HepG2 (cell line): ENCODE data around the gene DDRGK1. TPM values are rescaled to one million over a fixed set of nuclear protein-coding genes. Genes with fewer than 3 reads are reported as not detected.
A peak's percentile ranks its signal among the peaks of the same experiment; 100 is the strongest.

Source experiments
- DBP ChIP-seq: sonication (generic); formaldehyde crosslinking; IDR thresholded peaks from 2 replicates; pipeline ENCODE4 v1.4.0; 2020; ENCODE audit warnings: missing genetic modification reagents; ENCODE audit errors: not compliant biosample characterization
- KDM3A ChIP-seq: IDR thresholded peaks from 2 replicates; pipeline ENCODE4 v1.6.1; 2018; ENCODE audit warnings: low read depth, missing compliant biosample characterization
- MTF2 ChIP-seq: sonication (generic); formaldehyde crosslinking; IDR thresholded peaks from 2 replicates; pipeline ENCODE4 v1.5.0; 2020; ENCODE audit warnings: missing genetic modification reagents, borderline replicate concordance
- NCOA1 ChIP-seq: sonication (generic); formaldehyde crosslinking; IDR thresholded peaks from 2 replicates; pipeline ENCODE4 v1.9.0; 2021; ENCODE audit warnings: missing genetic modification reagents
- SAP130 ChIP-seq: IDR thresholded peaks from 2 replicates; pipeline ENCODE4 v1.6.1; 2016; ENCODE audit warnings: low read depth
- ZBTB20 ChIP-seq: sonication (generic); formaldehyde crosslinking; IDR thresholded peaks from 2 replicates; pipeline ENCODE4 v1.8.1; 2023; ENCODE audit warnings: missing genetic modification reagents, low read depth, mild to moderate bottlenecking, borderline replicate concordance
- ZBTB38 ChIP-seq: sonication (generic); formaldehyde crosslinking; IDR thresholded peaks from 2 replicates; pipeline ENCODE4 v1.5.1; 2020; ENCODE audit warnings: mild to moderate bottlenecking, missing genetic modification reagents
- ZNF10 ChIP-seq: sonication (generic); formaldehyde crosslinking; IDR thresholded peaks from 2 replicates; pipeline ENCODE4 v1.4.0; 2020; ENCODE audit warnings: mild to moderate bottlenecking, low read depth, missing genetic modification reagents, borderline replicate concordance
- ZZZ3 ChIP-seq: sonication (generic); formaldehyde crosslinking; IDR thresholded peaks from 2 replicates; pipeline ENCODE4 v1.4.0; 2020; ENCODE audit warnings: missing genetic modification reagents, mild to moderate bottlenecking, borderline replicate concordance
- polyA plus RNA-seq, 8 experiments: library from polyadenylated mRNA; depleted of rRNA in 3 of 8; stranded (reverse) in 7 of 8; unstranded in 1 of 8; fragments of >200 nt; fragmentation: Illumina TruSeq in 4 of 8; extraction: Trizol in 4 of 8; gene quantifications; 2 replicates each; pipeline versions ENCODE4 v1.2.1 to v1.2.3, GENCODE V29; 2011 to 2016; ENCODE audit warnings: low read depth in 4 of 8, missing spikeins in 1 of 8, mixed read lengths in 1 of 8; ENCODE audit not compliant: insufficient read depth in 1 of 8
- total RNA-seq, 5 experiments: library from RNA; depleted of rRNA; stranded (reverse); fragments of >200 nt; fragmentation: Illumina TruSeq; extraction: Trizol; gene quantifications; 2 replicates each; pipeline ENCODE4 v1.2.3, GENCODE V29; 2016; ENCODE audit warnings: low read depth in 1 of 5
- TF ChIP-seq, protein P1 (sequence below): IDR thresholded peaks from 2 replicates; pipeline ENCODE4 v1.4.0; 2020; ENCODE audit warnings: mild to moderate bottlenecking, missing genetic modification reagents
- TF ChIP-seq, protein P2 (sequence below): sonication (generic); formaldehyde crosslinking; IDR thresholded peaks from 2 replicates; pipeline ENCODE4 v1.8.0; 2022; ENCODE audit warnings: missing genetic modification reagents, mild to moderate bottlenecking, moderate library complexity, borderline replicate concordance
- TF ChIP-seq, protein P3 (sequence below): sonication (generic); formaldehyde crosslinking; IDR thresholded peaks from 2 replicates; pipeline ENCODE4 v1.4.0; 2020; ENCODE audit warnings: missing genetic modification reagents, mild to moderate bottlenecking, borderline replicate concordance
- TF ChIP-seq, protein P4 (sequence below): sonication (generic); formaldehyde crosslinking; IDR thresholded peaks from 2 replicates; pipeline ENCODE4 v1.9.0; 2022; ENCODE audit warnings: missing genetic modification reagents, mild to moderate bottlenecking, borderline replicate concordance

Gene DDRGK1
- total and polyA plus RNA-seq, 2 of the 13 experiments (the other 11 are each of a cell fraction or from before 2014, with no cell fraction given) = 96.7 to 149 TPM

GRCh38 chr20:3237958-3238615 lies 33.6 kb upstream of the DDRGK1 start (continued):
- TF ChIP-seq, protein P1, sequence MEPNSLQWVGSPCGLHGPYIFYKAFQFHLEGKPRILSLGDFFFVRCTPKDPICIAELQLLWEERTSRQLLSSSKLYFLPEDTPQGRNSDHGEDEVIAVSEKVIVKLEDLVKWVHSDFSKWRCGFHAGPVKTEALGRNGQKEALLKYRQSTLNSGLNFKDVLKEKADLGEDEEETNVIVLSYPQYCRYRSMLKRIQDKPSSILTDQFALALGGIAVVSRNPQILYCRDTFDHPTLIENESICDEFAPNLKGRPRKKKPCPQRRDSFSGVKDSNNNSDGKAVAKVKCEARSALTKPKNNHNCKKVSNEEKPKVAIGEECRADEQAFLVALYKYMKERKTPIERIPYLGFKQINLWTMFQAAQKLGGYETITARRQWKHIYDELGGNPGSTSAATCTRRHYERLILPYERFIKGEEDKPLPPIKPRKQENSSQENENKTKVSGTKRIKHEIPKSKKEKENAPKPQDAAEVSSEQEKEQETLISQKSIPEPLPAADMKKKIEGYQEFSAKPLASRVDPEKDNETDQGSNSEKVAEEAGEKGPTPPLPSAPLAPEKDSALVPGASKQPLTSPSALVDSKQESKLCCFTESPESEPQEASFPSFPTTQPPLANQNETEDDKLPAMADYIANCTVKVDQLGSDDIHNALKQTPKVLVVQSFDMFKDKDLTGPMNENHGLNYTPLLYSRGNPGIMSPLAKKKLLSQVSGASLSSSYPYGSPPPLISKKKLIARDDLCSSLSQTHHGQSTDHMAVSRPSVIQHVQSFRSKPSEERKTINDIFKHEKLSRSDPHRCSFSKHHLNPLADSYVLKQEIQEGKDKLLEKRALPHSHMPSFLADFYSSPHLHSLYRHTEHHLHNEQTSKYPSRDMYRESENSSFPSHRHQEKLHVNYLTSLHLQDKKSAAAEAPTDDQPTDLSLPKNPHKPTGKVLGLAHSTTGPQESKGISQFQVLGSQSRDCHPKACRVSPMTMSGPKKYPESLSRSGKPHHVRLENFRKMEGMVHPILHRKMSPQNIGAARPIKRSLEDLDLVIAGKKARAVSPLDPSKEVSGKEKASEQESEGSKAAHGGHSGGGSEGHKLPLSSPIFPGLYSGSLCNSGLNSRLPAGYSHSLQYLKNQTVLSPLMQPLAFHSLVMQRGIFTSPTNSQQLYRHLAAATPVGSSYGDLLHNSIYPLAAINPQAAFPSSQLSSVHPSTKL (CRISPR knock-in tag) = 0 out of 2 replicates have a peak, but pooled peaks have one; percentile 8
- 0 out of 2 replicates have a peak, but pooled peaks have one; percentile 79 for TF ChIP-seq MTF2 (CRISPR knock-in tag)
- TF ChIP-seq, protein P2, sequence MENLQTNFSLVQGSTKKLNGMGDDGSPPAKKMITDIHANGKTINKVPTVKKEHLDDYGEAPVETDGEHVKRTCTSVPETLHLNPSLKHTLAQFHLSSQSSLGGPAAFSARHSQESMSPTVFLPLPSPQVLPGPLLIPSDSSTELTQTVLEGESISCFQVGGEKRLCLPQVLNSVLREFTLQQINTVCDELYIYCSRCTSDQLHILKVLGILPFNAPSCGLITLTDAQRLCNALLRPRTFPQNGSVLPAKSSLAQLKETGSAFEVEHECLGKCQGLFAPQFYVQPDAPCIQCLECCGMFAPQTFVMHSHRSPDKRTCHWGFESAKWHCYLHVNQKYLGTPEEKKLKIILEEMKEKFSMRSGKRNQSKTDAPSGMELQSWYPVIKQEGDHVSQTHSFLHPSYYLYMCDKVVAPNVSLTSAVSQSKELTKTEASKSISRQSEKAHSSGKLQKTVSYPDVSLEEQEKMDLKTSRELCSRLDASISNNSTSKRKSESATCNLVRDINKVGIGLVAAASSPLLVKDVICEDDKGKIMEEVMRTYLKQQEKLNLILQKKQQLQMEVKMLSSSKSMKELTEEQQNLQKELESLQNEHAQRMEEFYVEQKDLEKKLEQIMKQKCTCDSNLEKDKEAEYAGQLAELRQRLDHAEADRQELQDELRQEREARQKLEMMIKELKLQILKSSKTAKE (CRISPR knock-in tag) = peak; percentile 10; the same call in 1 of the 2 replicates
- TF ChIP-seq ZBTB38 (CRISPR knock-in tag) = 0 out of 2 replicates have a peak, but pooled peaks have one; percentile 49
- 0 out of 2 replicates have a peak, but pooled peaks have one; percentile 32 for TF ChIP-seq ZZZ3
- TF ChIP-seq DBP (CRISPR knock-in tag) = no peak
- TF ChIP-seq SAP130 (CRISPR knock-in tag) = peak; percentile 3; the same call in 1 of the 2 replicates
- no peak for TF ChIP-seq ZNF10 (CRISPR knock-in tag)
- TF ChIP-seq, protein P3, sequence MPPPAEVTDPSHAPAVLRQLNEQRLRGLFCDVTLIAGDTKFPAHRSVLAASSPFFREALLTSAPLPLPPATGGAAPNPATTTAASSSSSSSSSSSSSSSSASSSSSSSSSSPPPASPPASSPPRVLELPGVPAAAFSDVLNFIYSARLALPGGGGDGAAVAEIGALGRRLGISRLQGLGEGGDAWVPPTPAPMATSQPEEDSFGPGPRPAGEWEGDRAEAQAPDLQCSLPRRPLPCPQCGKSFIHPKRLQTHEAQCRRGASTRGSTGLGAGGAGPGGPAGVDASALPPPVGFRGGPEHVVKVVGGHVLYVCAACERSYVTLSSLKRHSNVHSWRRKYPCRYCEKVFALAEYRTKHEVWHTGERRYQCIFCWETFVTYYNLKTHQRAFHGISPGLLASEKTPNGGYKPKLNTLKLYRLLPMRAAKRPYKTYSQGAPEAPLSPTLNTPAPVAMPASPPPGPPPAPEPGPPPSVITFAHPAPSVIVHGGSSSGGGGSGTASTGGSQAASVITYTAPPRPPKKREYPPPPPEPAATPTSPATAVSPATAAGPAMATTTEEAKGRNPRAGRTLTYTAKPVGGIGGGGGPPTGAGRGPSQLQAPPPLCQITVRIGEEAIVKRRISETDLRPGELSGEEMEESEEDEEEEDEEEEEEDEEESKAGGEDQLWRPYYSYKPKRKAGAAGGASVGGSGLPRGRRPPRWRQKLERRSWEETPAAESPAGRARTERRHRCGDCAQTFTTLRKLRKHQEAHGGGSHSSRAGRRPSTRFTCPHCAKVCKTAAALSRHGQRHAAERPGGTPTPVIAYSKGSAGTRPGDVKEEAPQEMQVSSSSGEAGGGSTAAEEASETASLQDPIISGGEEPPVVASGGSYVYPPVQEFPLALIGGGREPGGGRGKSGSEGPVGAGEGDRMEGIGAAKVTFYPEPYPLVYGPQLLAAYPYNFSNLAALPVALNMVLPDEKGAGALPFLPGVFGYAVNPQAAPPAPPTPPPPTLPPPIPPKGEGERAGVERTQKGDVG (CRISPR knock-in tag) = 0 out of 2 replicates have a peak, but pooled peaks have one; percentile 20
- TF ChIP-seq ZBTB20 (CRISPR knock-in tag) = 0 out of 2 replicates have a peak, but pooled peaks have one; percentile 8
- TF ChIP-seq, protein P4, sequence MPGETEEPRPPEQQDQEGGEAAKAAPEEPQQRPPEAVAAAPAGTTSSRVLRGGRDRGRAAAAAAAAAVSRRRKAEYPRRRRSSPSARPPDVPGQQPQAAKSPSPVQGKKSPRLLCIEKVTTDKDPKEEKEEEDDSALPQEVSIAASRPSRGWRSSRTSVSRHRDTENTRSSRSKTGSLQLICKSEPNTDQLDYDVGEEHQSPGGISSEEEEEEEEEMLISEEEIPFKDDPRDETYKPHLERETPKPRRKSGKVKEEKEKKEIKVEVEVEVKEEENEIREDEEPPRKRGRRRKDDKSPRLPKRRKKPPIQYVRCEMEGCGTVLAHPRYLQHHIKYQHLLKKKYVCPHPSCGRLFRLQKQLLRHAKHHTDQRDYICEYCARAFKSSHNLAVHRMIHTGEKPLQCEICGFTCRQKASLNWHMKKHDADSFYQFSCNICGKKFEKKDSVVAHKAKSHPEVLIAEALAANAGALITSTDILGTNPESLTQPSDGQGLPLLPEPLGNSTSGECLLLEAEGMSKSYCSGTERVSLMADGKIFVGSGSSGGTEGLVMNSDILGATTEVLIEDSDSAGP = 0 out of 2 replicates have a peak, but pooled peaks have one; percentile 56
- TF ChIP-seq NCOA1 = peak; percentile 22; the same call in 1 of the 2 replicates
- TF ChIP-seq KDM3A (CRISPR knock-in tag) = peak; percentile 6; the same call in 1 of the 2 replicates
